Embryonic facial prominence (tissue), 1 donor: ENCODE results near the gene EYS.
"Not testable (repeated sequence)": the region's sequence is repeated elsewhere in the genome, so short reads cannot be mapped to it uniquely, and the experiment has no call there.

Experiments used
- DNase-seq: peaks from one replicate; pipeline ENCODE4 v3.0.0-alpha.2; 2016; ENCODE audit errors: extremely low spot score

Gene EYS

DNA sequence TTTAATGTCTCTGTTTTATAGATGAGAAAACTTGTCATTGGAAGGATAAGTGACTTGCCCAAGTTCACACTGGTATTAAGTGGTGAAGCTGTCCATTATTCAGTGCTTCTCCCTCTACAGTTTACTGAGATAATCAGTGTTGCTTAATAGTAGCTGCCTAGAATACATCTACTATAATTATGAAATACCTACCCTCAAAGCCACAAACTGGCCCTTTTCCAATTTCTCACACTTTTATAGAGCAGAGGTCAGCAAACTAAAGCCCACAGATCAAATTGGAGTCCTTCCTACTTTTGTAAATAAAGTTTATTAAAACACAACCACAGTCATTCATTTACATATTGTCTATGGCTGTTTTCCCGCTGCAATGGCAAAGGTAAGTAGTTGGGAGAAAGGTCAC, 73.5 kb downstream of the EYS start:
- no peak for DNase-seq

DNA sequence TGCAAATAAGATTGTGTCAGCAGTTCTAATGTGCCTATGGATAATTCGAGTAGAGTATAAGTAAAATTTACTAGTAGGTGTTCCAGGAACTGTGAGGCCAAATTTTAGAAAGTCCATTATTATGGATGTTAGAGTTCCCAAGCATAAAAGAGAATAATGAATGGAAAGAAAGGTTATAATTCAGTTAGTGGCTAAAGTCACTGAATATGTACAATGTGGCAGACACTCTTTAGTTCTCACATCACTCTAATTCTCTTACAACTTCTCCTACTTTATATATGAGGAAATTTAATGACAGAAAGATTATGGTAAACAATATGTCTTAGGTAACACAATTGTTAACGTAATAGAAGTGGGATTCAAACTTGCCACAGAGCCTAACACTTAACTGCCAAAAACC, 75.3 kb downstream of the EYS start:
- DNase-seq: no peak

DNA sequence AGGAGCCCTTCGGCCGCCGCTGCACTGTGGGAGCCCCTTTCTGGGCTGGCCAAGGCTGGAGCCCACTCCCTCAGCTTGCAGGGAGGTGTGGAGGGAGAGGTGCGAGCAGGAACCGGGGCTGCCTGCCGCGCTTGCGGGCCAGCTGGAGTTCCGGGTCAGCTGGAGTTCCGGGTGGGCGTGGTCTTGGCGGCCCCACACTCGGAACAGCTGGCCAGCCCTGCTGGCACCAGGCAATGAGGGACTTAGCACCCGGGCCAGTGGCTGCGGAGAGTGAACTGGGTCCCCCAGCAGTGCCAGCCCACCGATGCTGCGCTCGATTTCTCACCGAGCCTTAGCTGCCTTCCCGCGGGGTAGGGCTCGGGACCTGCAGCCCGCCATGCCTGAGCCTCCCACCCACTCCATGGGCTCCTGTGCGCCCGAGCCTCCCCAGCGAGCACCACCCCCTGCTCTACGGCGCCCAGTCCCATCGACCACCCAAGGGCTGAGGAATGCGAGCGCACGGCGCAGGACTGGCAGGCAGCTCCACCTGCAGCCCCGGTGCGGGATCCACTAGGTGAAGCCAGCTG, 79.5 kb downstream of the EYS start:
- DNase-seq: not testable (repeated sequence)

DNA sequence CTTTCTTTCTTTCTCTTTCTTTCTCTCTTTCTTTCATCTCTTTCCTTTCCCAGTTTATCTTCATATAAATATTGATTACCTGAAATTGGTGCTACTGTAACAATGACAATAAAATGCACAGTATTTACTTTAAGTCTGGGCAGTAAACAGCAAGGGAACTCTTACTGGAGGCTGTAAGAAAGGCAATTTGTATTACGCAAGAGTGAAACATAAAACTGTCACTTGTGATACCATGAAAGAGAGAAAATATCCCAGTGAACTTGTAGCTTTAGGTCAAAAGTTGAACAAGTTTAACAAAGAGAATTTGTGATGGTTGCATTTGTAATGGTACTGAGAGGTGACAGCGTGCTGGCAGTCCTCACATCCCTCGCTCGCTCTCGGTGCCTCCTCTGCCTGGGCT, 80.0 kb downstream of the EYS start:
- no peak for DNase-seq

DNA sequence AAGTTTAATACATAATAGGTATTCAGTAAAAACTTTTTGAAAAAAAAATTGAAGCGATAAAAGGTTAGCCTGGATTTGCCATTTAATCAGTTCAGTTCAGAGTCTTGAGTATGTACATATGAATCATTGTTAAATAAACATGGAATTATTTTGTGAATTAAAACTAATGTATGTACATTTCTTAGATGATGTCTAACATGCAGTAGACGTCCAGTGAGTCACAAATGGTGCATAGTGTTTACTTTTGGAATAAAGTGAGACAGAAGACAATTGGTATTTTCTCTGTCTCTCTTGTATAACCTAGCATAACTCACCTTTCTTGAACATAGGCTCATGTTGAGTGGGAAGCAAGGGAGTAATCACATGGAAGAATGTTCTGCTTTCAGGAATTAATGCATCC, 83.5 kb downstream of the EYS start:
- no peak for DNase-seq

DNA sequence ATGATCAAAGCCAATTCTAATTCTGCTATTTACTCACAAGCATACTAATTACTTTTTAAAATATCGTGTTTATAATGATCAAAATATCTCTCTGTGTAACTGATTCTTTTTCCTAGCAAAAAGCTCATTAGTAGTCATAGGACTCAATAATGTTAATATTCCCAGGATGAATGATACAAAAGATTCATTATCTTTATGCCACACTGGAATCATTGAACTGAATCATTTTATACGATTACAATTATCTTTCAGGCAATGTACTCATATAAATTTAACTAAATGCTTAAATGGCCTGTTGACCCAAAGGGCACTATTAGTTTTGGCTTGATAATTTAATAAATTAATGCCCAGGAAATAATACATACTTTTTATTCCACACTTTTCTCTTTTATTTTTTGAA, 96.3 kb downstream of the EYS start:
- no peak for DNase-seq

DNA sequence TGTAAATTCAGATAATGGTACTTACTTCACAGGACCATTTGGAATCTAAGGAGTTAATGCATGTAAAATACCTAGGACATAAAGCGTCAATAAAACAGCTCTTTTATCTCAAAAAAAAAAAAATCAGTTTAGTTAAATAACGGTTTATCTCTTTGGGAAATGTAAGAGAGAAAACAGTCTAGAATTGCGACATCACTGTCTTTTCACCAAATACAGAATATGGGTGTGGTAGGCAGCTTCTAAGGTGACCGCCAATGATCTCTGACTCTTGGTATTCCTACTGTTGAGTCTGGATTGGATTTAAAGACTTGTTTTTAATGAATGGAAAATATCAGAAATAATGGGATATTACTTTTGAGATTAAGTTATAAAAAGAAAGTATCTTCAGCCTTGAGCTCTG, 111.5 kb downstream of the EYS start:
- DNase-seq: no peak

DNA sequence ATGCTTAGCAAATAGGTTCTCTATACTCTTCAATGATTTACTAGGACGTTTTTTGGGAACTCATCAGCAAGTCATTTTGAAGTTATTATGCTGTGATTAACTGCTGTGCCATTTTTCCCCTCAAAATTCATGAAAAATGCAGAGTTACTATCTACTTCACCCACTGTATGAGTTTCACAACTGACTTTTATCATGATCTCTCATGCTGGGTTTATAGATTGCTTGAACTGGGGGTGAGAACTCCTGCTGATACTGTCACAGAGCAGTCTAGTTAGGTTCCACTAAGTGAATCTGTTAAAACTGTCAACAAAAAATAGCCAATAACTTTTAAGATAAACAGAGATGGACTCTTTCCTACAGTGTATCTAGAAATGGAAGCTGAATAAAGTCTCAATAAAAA, 136.7 kb downstream of the EYS start:
- no peak for DNase-seq

DNA sequence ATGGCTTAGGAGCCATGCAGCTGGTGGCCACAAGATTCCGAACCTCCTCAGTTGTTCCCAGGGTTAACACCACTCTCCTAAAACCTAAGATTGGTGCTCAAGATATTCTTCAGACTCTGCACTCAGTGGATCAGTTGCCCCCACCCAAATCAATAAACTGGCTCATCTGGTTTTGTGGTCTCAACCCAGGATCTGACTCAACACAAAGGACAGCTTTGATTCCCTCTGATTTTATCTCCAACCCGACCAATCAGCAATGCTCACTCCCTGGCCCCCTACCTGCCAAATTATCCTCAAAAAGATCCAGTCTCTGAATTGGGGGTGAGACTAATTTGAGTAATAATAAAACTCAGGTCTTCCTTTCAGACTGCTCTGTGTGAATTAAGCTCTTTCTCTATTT, 137.5 kb downstream of the EYS start:
- no peak for DNase-seq

DNA sequence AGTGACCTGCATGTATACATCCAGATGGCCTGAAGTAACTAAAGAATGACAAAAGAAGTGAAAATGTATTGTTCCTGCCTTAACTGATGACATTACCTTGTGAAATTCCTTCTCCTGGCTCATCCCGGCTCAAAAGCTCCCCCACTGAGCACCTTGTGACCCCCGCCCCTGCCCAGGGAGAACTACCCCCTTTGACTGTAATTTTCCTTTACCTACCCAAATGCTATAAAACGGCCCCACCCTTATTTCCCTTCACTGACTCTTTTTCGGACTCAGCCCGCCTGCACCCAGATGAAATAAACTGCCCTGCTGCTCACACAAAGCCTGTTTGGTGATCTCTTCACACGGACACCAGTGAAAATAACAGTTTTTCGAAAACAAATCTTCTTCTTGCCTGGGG, 138.0 kb downstream of the EYS start:
- not testable (repeated sequence) for DNase-seq

DNA sequence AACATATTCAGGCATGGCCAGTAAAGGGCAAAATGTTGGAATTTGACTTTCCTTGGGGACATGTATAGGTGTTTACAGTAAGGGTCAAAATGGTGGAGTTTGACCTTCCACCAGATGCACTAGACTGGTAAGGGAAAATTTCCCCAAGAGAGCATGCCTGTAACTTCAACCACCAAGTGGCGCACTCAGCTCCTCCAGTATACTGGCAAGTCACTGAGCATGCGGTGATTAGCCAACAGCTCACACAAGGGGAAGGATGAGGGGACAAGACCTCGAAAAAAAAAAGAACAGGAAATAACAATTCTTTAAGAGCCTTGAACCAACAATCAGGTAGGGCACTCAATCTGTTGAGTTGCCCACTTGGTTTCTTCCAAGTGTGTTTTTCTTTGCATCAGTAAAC, 140.9 kb downstream of the EYS start:
- DNase-seq: no peak

DNA sequence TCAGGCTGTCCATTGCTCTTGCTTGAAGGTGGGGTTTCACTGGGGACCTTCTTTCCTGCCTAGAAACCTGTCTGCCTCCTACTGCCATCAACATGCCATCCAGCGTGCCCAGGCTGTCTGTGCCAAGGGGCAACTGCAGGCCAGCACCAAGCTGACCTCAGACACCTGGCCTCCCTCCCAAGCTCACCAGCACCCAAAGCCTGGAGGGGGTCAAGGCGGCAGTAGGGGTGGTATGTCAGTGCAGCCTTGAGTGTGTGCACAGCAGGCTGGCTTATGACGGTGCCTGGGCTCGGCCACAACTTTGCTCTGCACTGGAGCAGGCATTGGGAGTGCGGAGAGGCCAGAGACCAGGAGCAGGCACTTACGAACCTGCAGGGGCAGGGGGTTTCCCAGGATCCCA, 149.0 kb downstream of the EYS start:
- DNase-seq: no peak

DNA sequence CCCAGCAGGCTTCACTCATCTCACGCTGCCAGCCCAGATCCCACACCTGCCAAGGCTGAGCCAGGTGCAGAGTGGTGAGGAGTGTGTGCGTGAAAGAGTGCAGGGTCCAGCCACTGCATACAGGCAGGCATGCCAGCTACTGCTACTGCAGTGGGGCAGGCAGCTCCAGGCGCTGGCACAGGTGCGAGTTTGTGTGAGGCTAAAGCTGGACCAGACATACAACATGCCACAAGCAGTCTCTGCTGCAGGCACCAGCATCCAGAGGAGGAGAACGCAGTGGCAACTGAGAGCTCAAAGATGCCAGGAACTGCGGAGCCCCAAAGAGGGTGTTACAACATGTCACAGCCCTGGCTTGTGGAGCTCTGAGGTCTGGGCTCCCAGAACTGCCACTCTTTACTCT, 149.8 kb downstream of the EYS start:
- no peak for DNase-seq

DNA sequence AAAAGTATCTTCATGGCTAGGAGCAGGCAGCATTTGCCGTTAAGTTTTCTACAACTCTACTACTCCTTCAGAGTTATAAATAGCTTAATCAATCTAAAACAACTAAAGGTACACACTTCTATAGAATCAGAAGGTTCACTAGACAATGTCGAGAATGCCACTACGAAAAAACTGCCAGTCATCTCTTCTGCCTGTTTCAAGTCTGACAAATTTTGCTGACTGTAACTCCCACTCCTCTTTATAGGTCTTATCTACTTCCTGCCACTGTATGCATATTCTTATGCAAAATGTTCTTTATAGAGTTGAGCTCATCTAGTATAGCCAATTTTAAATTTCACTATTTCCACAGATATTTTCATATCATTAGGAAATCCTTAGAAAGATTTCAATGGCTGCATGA, 160.1 kb downstream of the EYS start:
- DNase-seq: no peak

DNA sequence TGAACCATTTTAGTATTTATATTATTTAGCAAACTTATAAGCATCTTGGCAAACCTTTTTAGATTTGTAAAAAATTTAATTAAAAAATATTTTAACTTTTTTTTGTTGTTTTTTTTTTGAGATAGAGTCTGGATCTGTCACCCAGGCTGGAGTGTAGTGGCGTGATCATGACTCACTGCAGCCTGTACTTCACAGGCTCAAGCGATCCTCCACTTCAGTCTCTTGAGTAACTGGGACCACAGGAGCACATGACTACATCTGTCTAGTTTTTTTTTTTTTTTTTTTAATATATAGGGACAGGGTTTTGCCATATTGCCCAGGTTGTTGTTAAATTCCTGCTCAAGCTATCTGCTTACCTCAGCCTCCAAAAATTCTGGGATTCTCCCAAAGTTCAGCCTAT, 161.1 kb downstream of the EYS start:
- no peak for DNase-seq

DNA sequence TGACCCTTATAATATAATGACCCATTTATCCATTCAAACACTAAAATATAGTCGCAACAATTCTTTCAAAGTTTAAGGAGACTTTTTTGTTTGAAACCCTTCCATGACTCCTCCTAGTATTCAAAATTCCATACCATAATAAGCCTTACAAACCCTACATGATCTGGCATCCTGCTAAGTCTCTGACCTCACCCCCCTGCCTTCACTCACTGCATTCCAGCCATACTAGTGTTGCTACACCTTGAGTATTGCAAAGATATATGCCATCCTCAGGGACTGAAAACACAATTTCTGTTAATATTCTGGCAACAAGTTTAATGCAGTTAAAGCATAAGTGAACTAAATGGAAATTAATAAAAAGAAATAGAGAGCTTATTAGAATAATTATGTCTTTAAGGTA, 168.4 kb downstream of the EYS start:
- no peak for DNase-seq

DNA sequence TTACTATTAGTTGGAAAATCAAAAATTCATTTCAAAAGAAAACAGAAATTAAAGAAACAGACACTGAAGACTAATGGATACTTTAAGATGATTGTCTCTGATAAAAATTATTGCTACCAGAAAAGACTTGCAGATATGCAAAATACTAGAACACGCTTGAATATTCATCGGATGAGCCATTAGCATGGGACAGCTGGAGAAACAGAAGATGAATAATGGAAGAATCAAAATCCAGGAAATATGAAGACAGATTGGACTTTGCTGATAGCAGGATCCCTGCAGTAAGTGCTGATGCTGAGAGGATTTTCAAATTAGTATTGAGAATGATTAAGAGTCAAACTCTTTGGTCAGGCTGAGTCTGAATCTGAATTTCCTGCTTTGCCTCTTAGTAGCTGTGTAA, 169.4 kb downstream of the EYS start:
- DNase-seq: no peak

DNA sequence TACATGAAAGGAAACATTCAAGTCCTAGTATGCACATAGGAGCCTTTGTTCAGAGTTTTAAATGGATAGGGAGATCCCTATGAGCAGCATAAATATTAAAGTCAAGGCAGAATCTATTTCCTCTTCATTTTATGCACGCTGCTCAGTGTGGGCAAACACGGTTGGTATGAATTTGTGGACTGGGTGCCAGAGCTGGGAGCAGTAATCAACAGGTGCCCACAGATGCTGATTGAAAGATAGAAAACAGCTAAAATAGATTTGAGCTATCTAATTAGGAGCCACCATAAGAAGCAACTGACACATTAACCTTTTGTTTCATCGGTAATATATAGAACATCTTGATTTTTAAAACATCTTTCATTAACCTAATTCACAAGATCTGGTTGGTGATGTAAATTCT, 175.5 kb downstream of the EYS start:
- no peak for DNase-seq

DNA sequence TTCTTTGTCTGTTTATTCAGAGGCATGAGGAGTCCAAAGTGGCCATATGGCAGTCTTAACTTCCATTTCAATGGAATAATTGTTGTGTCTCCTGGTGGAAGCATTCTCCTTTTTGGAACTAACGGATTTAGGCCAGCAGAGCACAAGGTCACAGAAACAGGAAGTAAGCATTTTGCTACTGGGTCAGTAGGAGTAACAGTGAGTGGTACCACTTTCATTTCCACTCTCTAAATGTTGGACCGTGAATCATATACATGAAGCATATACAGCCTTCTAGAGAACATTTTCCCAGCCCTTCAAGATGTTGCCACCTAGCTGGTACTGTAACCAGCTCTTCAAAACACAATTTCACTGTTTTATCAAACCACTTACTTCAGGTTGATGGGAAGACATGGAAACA, 182.8 kb downstream of the EYS start:
- no peak for DNase-seq

DNA sequence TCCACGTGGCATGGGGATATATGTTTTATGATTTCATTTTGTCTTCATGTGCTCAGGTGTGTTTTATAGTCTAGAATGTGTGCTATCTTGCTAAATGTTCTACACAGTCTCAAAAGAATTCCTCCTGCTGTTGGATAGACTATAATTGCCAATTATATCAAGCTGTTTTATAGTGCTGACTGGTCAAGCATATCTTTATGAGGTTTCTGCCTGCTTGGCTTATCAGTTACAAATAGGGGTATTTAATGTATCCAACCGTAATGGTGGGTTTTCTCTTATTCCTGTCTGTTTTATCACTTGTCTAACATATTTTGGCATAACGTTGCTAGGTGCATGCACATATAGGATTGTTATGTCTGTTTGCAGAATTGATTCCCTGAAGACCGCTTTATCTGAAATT, 201.3 kb downstream of the EYS start:
- no peak for DNase-seq

DNA sequence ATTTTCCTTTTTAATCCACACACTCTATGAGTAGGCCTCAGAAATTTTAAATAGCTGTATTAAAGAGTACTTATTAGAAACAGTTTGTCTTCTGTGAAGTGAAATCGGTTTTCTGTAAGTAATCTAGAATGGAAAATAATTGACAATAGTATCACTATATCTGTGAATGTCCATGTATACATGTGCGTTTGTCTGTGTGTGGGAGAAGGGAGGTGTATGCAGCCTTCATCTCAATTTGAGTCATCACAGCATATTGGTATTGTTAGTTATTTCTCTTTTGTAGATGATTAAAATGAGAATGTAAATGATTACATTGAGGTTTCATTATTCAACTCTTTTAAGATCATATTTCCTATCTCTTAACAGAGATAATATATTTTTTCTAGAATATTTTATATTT, 206.0 kb downstream of the EYS start:
- DNase-seq: no peak

DNA sequence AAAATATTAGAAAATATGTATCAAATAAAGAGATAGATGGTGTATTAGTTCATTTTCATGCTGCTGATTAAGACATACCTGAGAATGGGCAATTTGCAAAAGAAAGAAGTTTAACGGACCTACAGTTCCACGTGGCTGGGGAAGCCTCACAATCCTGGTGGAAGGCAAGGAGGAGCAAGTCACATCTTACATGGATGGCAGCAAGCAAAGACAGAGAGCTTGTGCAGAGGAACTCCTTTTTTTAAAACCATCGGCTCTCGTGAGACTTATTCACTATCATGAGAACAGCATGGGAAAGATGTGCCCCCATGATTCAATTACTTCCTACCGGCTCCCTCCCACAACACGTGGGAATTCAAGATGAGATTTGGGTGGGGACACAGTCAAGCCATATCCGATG, 223.4 kb downstream of the EYS start:
- not testable (repeated sequence) for DNase-seq

DNA sequence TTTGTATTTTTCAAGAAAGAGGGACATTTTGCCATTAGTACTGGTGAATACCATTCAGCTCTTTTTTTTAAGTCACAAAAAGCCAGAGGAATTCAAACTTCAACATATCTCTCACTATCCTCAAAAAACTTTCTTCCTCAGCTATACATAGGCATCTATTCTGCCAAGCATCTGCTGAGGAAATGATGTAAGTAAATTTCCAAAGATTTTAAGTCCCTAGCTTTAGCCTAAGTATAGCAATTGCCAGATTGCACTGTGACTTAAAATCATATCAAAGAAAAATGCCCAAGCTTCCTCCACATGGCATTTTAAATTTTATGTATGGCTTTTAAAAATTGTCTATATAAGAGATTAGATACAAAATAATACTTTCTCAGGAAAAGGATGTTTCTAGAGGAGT, 237.4 kb downstream of the EYS start:
- DNase-seq: no peak

DNA sequence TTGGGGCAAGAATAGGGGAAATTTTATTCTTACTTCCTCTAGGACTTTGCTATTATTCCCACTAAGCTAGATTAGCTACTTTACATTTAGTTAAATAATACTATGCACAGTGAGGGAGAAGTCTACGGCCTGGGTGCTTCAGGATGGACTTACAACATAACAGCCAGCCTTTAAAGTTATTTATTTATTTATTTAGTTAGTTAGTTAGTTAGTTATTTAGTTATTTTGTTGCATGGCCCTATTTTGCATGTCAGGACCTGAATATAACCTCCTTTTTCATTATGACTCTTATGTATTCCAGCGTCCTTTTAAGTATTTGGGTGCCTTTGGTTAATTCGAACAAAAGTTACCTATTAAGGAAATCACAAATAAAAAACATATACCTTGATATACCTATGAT, 238.7 kb downstream of the EYS start:
- no peak for DNase-seq

DNA sequence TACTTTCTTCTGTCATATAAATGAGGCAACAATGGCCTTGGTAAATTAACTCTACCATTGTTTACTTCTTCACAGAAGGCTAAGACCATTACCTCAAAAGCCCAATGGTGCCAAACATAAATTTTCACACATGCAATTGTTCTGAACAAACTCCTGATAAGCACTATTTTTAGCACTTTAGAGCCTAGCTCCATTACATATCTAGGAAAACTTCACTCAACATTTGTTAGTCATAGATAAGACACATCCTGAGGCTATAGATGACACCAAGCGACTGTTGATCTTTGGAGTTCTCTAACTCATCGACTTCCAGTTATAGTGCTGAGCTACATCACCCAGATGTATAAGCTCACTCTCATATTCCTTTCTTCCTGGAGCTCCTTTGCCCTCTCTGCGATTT, 245.9 kb downstream of the EYS start:
- no peak for DNase-seq
